ENCODE data around the gene NUFIP1. TPM values are rescaled to one million over a fixed set of nuclear protein-coding genes. Genes with fewer than 3 reads are reported as not detected.

NUFIP1 gene
- polyA plus RNA-seq, 1 donor (not counting 4 experiments of a cell fraction or from before 2014, with no cell fraction given), result 3.3 TPM

DNA sequence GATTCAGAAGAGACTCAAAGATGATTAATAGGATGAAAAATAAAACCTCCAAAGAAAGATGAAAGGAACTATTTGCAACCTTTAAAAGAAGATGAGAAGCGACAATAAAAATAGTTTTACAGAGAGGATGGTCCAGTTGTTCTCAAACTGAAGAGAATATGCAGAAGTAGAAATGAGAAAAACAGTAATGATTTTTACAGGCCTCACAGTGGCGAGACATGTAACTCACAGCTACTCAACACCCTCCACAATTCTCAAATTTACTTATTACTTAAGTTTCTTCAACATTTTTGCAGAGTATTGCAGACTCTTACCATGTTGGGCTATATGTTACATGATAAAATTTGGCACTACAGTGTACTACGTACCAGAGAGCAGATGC is 20.8 kb downstream of the NUFIP1 start:
- no peak overlapping the region for H2AFZ ChIP-seq (ENCODE audit: control insufficient read depth, low read length)
- TF ChIP-seq, protein P1, sequence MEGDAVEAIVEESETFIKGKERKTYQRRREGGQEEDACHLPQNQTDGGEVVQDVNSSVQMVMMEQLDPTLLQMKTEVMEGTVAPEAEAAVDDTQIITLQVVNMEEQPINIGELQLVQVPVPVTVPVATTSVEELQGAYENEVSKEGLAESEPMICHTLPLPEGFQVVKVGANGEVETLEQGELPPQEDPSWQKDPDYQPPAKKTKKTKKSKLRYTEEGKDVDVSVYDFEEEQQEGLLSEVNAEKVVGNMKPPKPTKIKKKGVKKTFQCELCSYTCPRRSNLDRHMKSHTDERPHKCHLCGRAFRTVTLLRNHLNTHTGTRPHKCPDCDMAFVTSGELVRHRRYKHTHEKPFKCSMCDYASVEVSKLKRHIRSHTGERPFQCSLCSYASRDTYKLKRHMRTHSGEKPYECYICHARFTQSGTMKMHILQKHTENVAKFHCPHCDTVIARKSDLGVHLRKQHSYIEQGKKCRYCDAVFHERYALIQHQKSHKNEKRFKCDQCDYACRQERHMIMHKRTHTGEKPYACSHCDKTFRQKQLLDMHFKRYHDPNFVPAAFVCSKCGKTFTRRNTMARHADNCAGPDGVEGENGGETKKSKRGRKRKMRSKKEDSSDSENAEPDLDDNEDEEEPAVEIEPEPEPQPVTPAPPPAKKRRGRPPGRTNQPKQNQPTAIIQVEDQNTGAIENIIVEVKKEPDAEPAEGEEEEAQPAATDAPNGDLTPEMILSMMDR (optimal IDR thresholded peaks at IDR 0.05 in 1 of 3, IDR thresholded peaks at IDR 0.05 in 1 of 3, conservative IDR thresholded peaks at IDR 0.05 in 1 of 3; ENCODE audit: extremely low read depth in 1 of 3, insufficient read depth in 2 of 3, low read length in 3 of 3), result no peak
- TF ChIP-seq EZH2 (IDR thresholded peaks at IDR 0.05; ENCODE audit: low read length), result no peak
- DNase-seq (ENCODE audit: low read depth, low spot score) (no peak), FAIRE-seq (no peak)
- H3K4me2 ChIP-seq (ENCODE audit: control insufficient read depth, extremely low read depth, insufficient read depth, low read depth, low read length), result no peak overlapping the region
- no peaks in the 10 kb centered on the region for H3K4me1 ChIP-seq (ENCODE audit: control insufficient read depth, extremely low read depth, insufficient read depth, low read length)
- H3K9ac ChIP-seq (ENCODE audit: control insufficient read depth, extremely low read depth, insufficient read depth, low read length), result no peak overlapping the region
- H3K27ac ChIP-seq (ENCODE audit: control insufficient read depth, insufficient read depth, low read length), result no peak overlapping the region
- H4K20me1 ChIP-seq (ENCODE audit: control insufficient read depth, extremely low read depth, insufficient read depth, low read length), result no peaks in the 10 kb centered on the region
- no peak overlapping the region for H3K4me3 ChIP-seq (ENCODE audit: control insufficient read depth in 2 of 3, extremely low read depth in 1 of 3, insufficient read depth in 2 of 3, low read depth in 1 of 3, low read length in 3 of 3)
- no peaks in the 10 kb centered on the region for H3K9me3 ChIP-seq (ENCODE audit: control insufficient read depth, low read depth, low read length)
- H3K36me3 ChIP-seq (ENCODE audit: control insufficient read depth in 2 of 2, extremely low read depth in 1 of 2, insufficient read depth in 2 of 2, low read length in 2 of 2), result peaks cover 13 to 15% of the 10 kb centered on the region in 2 experiments
- no peaks in the 10 kb centered on the region for H3K9me1 ChIP-seq (ENCODE audit: control insufficient read depth, extremely low read depth, insufficient read depth, low read length)
- peaks cover 6% of the 10 kb centered on the region for H3K79me2 ChIP-seq (ENCODE audit: control insufficient read depth, insufficient read depth, low read length)
- no peaks in the 10 kb centered on the region for H3K27me3 ChIP-seq (ENCODE audit: control insufficient read depth, extremely low read depth, insufficient read depth, low read length)
- dilution Hi-C loops (cut with MboI; ENCODE audit: extremely low pct_ligation_motif_present, low sequenced_read_pairs), result no loop called here

GRCh38 chr13:44967704-44968433 is 21.4 kb downstream of the NUFIP1 start:
- H3K27ac ChIP-seq (ENCODE audit: control insufficient read depth, insufficient read depth, low read length), result no peak overlapping the region
- dilution Hi-C loops (cut with MboI; ENCODE audit: extremely low pct_ligation_motif_present, low sequenced_read_pairs), result no loop called here
- no peak for DNase-seq (ENCODE audit: low read depth, low spot score)

More at GRCh38 chr13:44967704-44968433, 21.4 kb downstream of the NUFIP1 start:
- Histone ChIP-seq H3K4me1 (ENCODE audit: control insufficient read depth, extremely low read depth, insufficient read depth, low read length) (no peaks in the 10 kb centered on the region), H3K4me3 (ENCODE audit: control insufficient read depth in 2 of 3, extremely low read depth in 1 of 3, insufficient read depth in 2 of 3, low read depth in 1 of 3, low read length in 3 of 3) (no peak overlapping the region), H3K36me3 (ENCODE audit: control insufficient read depth in 2 of 2, extremely low read depth in 1 of 2, insufficient read depth in 2 of 2, low read length in 2 of 2) (peaks cover 13 to 15% of the 10 kb centered on the region in 2 experiments), H3K9me1 (ENCODE audit: control insufficient read depth, extremely low read depth, insufficient read depth, low read length) (no peaks in the 10 kb centered on the region), H4K20me1 (ENCODE audit: control insufficient read depth, extremely low read depth, insufficient read depth, low read length) (no peaks in the 10 kb centered on the region), H3K27me3 (ENCODE audit: control insufficient read depth, extremely low read depth, insufficient read depth, low read length) (no peaks in the 10 kb centered on the region), H3K9ac (ENCODE audit: control insufficient read depth, extremely low read depth, insufficient read depth, low read length) (no peak overlapping the region), H3K9me3 (ENCODE audit: control insufficient read depth, low read depth, low read length) (no peaks in the 10 kb centered on the region), H3K79me2 (ENCODE audit: control insufficient read depth, insufficient read depth, low read length) (peaks cover 6% of the 10 kb centered on the region), H2AFZ (ENCODE audit: control insufficient read depth, low read length) (no peak overlapping the region), H3K4me2 (ENCODE audit: control insufficient read depth, extremely low read depth, insufficient read depth, low read depth, low read length) (no peak overlapping the region)
- no peak for FAIRE-seq
- TF ChIP-seq, protein P1 (optimal IDR thresholded peaks at IDR 0.05 in 1 of 3, IDR thresholded peaks at IDR 0.05 in 1 of 3, conservative IDR thresholded peaks at IDR 0.05 in 1 of 3; ENCODE audit: extremely low read depth in 1 of 3, insufficient read depth in 2 of 3, low read length in 3 of 3), result no peak
- no peak for TF ChIP-seq EZH2 (IDR thresholded peaks at IDR 0.05; ENCODE audit: low read length)
